GM08714 (cell line): ENCODE measurements around the gene SNIP1.
A peak's percentile ranks its signal among the peaks of the same experiment; 100 is the strongest.
"Not testable (repeated sequence)": the region's sequence is repeated elsewhere in the genome, so short reads cannot be mapped to it uniquely, and the experiment has no call there.

Source experiments
- H3K4me3 ChIP-seq: fragments of 200-500 bp; sonication (Bioruptor generic); 2 replicates; pipeline ENCODE4 v1.5.1; 2014; ENCODE audit warnings: mild to moderate bottlenecking, low read length, inconsistent platforms
- ZNF274 ChIP-seq: IDR thresholded peaks from 2 replicates; pipeline ENCODE4 v1.6.1; 2012; ENCODE audit warnings: mild to moderate bottlenecking, low read depth, low read length

The SNIP1 gene

DNA sequence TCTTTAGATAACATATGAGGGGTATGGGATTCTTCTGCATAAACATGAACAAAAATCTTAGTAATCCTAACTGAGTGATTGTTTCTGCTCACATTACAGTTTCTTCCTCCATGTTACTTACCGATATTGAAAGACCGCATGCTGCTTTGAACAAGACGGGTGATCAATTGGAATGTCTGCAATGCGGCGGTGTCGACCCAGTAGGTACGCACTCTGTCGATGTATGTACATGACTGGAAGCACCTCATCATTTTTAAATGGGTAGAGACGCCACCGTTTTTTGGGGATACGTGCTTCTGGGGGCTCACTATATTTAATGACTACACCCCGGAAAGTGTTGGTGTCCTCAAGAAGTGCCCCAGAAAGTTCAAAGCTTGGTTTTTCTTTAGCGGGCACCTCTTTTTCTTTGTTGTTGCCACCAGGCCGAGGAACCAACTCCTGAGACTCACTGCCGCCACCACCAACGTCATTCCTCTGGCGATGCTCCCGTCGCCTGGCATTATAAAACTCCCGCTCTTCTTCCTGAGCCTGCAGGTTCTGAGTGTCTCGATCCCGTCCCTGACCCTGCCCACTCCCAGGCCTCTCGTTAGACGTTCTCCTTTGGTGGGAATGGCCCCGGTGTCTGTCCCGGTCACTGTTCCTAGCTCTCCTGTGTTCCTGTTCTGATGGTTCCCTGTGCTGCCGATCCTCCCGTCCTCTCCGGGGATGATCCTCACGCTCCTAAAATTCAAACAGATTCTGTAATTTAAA lies 13.9 kb downstream of the SNIP1 start:
- no peak for TF ChIP-seq ZNF274

DNA sequence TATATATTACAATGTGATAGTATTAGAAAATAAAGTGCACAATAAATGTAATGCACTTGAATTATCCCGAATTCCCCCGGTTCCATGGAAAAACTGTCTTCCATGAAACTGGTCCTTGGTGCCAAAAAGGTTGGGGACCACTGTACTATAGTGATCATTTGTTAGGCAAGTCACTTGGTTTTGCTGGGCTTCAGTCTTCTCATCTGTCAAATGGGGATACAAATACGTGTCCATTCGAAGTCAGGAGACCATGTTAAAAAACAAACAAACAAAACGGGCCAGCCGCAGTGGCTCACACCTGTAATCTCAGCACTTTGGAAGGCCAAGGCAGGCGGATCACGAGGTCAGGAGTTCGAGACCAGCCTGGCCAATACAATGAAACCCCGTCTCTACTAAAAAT lies 14.9 kb downstream of the SNIP1 start:
- H3K4me3 ChIP-seq = not testable (repeated sequence)

More for the DNA sequence above, 13.9 kb downstream of the SNIP1 start:
- no peak overlapping the region for H3K4me3 ChIP-seq

DNA sequence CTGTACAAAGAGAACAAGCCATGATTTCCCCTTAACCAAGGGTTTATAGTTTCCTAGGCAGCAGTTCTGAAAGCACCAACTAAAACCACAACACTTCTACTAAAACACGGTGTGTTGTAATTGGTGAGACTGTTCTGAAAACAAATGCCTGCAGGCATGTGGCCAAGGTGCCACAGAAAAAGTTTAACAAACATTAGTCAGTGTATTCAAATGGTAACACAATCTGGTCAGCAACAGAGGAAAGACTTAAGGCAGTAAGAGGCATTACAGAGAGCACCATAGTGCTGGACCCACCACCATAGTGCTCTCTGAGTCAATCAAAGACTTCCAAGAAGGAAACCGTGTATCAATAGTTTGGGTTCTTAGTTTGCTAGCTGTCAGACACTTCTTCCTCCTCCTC lies 16.7 kb downstream of the SNIP1 start:
- no peak for TF ChIP-seq ZNF274
- no peak overlapping the region for H3K4me3 ChIP-seq

DNA sequence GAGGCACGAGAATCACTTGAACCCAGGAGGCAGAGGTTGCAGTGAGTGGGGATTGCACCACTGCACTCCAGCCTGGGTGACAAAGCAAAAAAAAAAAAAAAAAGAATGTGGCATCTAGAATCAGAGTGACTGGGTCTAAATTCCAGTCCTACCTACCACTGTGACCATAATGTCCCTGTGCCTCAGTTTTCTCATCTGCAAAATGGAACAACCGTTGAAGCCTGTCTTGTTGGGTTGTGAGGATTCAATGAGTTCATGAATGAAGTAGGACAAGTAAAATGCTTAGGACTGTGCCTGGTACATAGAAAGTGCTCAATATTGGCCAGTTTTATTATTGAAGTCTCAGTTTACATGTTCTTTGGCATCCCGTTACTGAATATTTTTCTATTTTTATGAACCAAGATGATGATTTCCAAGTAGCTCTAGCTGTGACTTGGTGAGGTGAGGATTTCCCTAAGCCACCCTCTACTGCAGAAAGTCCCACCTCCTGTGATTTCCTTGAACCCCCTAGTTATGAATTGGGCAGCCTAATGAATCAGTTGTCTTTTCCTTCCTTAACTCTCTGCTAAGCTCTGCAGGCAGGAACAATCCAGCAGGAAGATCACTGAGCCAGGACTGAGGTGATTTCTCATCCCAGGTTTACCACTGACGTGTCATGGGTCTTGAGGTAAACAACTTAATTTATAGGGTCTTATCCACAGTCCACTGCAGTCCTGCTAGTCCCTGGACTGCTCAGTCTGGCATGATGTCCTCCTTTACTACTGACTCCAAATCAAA lies 20.6 kb downstream of the SNIP1 start:
- no peak for TF ChIP-seq ZNF274

DNA sequence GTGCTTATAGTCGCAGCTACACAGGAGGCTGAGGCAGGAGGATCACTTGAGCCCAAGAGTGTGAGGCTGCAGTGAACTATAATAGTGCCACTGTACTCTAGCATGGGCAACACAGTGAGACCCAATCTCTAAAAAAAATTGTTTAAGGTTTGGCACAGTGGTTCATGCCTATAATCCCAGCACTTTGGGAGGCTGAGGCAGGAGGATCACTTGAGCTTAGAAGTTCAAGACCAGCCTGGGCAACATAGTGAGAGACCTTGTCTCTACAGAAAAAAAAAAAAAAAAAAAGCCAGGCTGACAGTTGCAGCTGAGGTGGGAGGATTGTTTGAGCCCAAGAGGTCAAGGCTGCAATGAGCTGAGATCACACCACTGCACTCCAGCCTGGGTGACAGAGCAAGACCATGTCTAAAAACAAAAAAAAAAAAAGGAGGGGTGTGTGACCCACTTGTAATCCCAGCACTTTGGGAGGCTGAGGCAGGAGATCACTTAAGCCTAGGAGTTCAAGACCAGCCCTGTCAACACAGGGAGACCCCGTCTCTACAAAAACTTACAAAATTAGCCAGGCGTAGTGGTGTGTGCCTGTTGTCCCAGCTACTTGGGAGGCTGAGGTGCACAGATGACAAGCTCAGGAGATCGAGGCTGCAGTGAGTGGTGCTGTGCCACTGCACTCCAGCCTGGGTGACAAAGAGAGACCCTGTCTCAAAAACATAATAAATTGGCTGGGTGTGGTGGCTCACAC lies 21.5 kb downstream of the SNIP1 start:
- H3K4me3 ChIP-seq = not testable (repeated sequence)

More for the DNA sequence above, 20.6 kb downstream of the SNIP1 start:
- no peak overlapping the region for H3K4me3 ChIP-seq

DNA sequence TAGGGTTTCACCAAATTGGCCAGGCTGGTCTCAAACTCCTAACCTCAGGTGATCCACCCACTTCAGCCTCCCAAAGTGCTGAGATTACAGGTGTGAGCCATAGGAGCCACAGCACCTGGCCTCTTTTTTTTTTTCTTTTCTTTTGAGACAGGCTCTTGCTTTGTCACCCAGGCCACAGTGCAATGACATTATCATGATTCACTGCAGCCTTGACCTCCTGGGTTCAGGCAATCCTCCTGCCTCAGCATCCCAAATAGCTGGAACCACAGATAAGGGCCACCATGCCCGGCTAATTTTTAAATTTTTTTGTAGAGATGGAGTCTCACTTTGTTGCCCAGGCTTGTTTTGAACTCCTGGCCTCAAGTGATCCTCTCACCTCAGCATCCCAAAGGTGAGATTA lies 24.2 kb downstream of the SNIP1 start:
- not testable (repeated sequence) for H3K4me3 ChIP-seq

DNA sequence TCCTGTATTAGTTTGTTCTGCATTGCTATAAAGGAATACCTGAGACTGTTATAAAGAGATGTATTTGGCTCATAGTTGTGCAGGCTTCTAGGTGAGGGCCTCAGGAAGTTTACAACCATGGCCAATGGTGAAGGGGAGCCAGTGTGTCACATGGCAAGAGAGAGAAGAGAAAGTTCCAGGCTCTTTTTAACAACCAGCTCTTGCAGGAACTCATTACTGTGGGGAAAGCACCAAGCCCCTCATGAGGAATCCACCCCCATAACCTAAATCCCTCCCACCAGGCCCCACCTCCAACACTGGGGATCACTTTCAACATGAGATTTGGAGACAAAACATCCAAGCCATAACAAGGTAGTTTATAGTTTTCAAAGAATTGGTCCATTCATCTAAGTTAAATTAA lies 34.5 kb downstream of the SNIP1 start:
- no peak for TF ChIP-seq ZNF274

DNA sequence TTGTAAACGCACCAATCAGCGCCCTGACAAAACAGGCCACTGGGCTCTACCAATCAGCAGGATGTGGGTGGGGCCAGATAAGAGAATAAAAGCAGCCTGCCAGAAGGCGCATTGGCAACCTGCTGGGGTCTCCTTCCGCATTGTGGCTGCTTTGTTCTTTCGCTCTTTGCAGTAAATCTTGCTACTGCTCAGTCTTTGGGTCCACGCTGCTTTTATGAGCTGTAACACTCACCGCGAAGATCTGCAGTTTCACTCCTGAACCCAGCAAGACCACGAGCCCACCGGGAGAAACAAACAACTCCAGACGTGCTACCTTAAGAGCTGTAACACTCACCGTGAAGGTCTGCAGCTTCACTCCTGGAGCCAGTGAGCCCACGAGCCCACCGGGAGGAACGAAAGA lies 35.2 kb downstream of the SNIP1 start:
- not testable (repeated sequence) for H3K4me3 ChIP-seq

More for the DNA sequence above, 34.5 kb downstream of the SNIP1 start:
- no peak overlapping the region for H3K4me3 ChIP-seq

DNA sequence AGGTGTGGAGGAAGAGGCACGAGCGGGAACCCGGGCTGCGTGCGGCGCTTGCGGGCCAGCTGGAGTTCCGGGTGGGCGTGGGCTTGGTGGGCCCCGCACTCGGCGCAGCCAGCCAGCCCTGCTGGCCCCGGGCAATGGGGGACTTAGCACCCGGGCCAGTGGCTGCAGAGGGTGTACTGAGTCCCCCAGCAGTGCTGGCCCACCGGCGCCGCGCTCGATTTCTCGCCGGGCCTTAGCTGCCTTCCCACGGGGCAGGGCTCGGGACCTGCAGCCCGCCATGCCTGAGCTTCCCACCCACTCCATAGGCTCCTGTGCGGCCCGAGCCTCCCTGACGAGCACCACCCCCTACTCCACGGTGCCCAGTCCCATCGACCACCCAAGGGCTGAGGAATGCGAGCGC lies 35.9 kb downstream of the SNIP1 start:
- H3K4me3 ChIP-seq = not testable (repeated sequence)

DNA sequence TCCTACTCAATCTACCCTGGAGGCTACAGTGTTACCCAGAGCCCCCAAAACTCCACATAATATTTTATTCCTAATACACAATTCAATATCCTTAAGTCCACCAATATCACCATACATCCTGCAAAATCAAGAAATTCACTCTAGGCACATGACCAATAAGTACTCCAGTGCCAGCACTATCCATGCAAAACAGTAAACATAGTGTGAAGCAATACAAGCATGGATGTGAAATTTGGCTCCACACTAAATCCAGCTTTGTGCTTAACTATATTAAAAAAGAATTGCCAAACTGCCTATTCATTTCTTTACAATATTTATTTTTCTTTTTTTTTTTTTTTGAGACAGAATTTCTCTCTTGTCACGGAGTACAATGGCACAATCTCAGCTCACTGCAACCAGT lies 36.5 kb downstream of the SNIP1 start:
- no peak for TF ChIP-seq ZNF274

DNA sequence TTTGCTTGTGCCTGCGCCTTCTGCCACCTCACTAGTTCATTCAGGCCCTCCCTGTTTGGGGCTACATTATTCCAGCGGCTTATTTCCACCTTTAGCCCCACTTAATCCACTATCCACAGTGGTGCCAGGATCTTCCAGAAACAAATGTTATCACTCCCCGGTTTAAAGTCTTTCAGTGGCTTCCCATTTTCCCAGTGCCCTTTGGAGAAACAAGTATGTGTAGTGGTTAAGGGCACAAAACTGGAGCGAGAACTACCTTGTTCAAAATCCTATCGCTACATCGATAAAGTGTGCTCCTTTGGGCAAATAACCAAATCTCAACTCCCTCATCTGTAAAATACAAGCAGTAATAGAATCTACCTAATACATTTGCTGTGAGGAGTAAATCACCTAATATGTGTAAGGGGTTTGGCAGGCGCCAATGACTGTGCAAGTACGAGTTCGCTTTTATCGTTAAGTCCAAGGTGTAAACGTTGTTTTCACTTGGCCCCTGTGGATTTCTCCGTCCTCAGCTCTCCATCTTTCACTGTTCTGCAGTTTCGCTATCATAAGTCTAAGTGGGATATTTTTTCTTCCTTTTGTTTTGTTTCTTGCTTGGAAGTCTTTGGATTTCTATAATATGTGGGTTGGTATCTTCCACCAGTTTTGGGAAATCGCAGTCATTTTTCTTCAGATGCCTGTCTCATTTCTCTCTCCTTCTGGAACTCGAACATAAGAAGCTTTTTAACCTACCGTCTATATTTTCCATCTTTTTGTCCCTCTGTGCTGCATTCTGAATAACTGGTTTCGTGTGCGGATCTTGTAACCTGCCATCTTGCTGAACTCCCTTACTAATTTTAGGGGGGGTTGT lies 38.7 kb downstream of the SNIP1 start:
- no peak for TF ChIP-seq ZNF274
- H3K4me3 ChIP-seq = peak overlapping the region; percentile 48; the same call in 1 of the 2 replicates

More for the DNA sequence above, 36.5 kb downstream of the SNIP1 start:
- no peak overlapping the region for H3K4me3 ChIP-seq

DNA sequence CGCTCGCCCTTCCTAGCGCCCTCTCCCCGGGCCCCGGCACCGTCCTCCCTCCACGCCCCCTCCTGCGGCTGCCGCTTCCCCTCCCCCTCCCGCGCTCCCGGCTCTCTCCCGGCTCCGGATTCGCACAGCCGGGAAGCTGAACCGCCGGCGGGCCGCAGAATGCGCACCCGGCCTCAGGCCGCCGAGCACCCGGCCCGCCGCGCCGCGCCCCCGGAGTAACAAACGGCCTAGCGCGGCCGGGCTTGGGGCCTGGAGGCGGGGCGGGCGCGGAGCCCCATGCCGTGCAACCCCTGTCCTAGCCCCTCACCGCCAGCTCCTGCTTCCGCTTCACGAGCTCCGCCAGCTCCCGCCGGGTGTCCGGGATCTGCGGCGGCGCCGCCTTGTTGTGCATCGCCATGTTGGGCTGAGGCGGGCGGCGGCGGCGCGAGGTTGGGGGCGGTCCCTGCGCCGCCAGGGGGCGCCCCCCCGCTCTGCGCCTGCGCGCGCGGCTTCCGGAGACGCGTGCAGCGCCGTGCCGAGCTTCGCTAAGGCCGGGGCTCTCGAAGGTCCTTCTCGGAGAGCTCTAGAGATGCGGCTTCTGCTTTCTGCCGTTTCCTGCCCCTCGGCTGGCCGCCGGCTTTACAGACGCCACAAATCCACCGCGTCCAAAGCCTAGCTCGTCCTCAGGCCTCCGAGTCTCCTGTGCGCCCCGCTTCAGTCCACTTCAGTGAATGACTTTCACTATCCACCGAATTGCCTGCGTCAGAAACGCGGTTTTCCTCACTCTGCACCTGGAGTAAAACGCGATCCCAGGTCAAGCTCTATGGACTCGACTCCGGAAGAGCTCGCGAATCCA lies 39.5 kb downstream of the SNIP1 start, which contains the start of gene MEAF6:
Gene MEAF6 (minus strand): TSS at position 417 of the 835 bp plus-strand sequence. CDS start 20 bp downstream, at position 397.
- peak within 1 kb of the TSS; percentile 83 for H3K4me3 ChIP-seq
- no peak for TF ChIP-seq ZNF274

DNA sequence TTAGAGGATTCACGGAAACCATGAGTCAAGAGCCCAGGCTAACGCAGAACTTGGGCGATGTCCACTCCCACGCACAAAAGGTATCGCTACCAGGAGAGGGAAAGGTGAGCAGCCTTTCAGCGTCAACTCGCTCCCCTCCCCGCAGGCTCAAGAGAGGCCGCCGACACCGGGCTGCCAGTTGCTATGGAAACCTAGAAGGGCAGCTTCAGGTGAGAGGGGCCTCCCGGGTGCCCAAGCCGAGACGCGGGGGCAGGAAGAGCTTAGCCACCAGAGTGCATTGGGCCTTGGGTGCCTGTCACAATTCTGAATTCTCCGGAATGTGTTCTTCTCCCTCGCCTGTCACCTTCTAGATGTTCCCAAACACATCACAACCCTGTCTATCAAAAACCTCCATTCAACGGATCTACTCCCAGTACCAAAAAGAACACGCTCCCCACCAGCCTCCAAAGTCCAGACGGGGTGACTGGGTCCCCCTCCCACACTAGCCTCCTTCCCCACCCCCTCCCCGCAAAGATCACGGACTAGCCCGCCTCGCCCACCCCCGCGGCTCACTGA lies 40.2 kb downstream of the SNIP1 start:
- H3K4me3 ChIP-seq = peak overlapping the region; percentile 83
- no peak for TF ChIP-seq ZNF274
